D341Med (cell line): Measurements from ENCODE around the gene RIBC2.
A peak's percentile ranks its signal among the peaks of the same experiment; 100 is the strongest.
"Not testable (repeated sequence)": the region's sequence is repeated elsewhere in the genome, so short reads cannot be mapped to it uniquely, and the experiment has no call there.

Experiments
- DNase-seq: peaks from one replicate; pipeline ENCODE4 v3.0.0; 2012; ENCODE audit warnings: low spot score

RIBC2 gene

GRCh38 chr22:45424241-45424731 is 10.8 kb downstream of the RIBC2 start:
- DNase-seq: no peak

GRCh38 chr22:45425101-45425500 is 11.6 kb downstream of the RIBC2 start:
- no peak for DNase-seq

GRCh38 chr22:45425531-45426265 is 12.2 kb downstream of the RIBC2 start:
- DNase-seq: no peak

- DNase-seq: no peak
Observed at GRCh38 chr22:45426387-45426786, 12.9 kb downstream of the RIBC2 start.

- DNase-seq: no peak
Observed at GRCh38 chr22:45427114-45427513, 13.6 kb downstream of the RIBC2 start.

- no peak for DNase-seq
Observed at GRCh38 chr22:45428391-45429385, 15.2 kb downstream of the RIBC2 start.

- no peak for DNase-seq
Observed at GRCh38 chr22:45429424-45429823, 15.9 kb downstream of the RIBC2 start.

- no peak for DNase-seq
Observed at GRCh38 chr22:45429981-45430775, 16.7 kb downstream of the RIBC2 start.

GRCh38 chr22:45430871-45431270 is 17.4 kb downstream of the RIBC2 start:
- no peak for DNase-seq

- DNase-seq: no peak
Observed at GRCh38 chr22:45434981-45435380, 21.5 kb downstream of the RIBC2 start.

- DNase-seq: peak; percentile 86
Observed at GRCh38 chr22:45435544-45436139, 22.1 kb downstream of the RIBC2 start.

GRCh38 chr22:45436871-45437517 is 23.5 kb downstream of the RIBC2 start:
- not testable (repeated sequence) for DNase-seq

GRCh38 chr22:45438336-45438735 is 24.8 kb downstream of the RIBC2 start:
- DNase-seq: no peak

- DNase-seq: not testable (repeated sequence)
Observed at GRCh38 chr22:45440688-45441087, 27.2 kb downstream of the RIBC2 start.

- DNase-seq: peak; percentile 80
Observed at GRCh38 chr22:45441138-45441537, 27.6 kb downstream of the RIBC2 start.

- no peak for DNase-seq
Observed at GRCh38 chr22:45442116-45442515, 28.6 kb downstream of the RIBC2 start.

- no peak for DNase-seq
Observed at GRCh38 chr22:45444168-45444567, 30.7 kb downstream of the RIBC2 start.

- no peak for DNase-seq
Observed at GRCh38 chr22:45445031-45445710, 31.7 kb downstream of the RIBC2 start.

GRCh38 chr22:45446216-45446615 is 32.7 kb downstream of the RIBC2 start:
- DNase-seq: peak; percentile 9

- not testable (repeated sequence) for DNase-seq
Observed at GRCh38 chr22:45447596-45447995, 34.1 kb downstream of the RIBC2 start.
